ENCODE data around the gene TECPR2.

The TECPR2 gene

GRCh38 chr14:102491786-102492530 lies 129.2 kb downstream of the TECPR2 start:
- Mint-ChIP-seq H3K27me3 (no peaks in the 10 kb centered on the region), H3K4me3 (no peak overlapping the region), H3K27ac (ENCODE audit: low read depth) (no peak overlapping the region), H3K9me3 (no peaks in the 10 kb centered on the region), H3K4me1 (no peaks in the 10 kb centered on the region), H3K36me3 (ENCODE audit: insufficient read depth) (peaks cover 2% of the 10 kb centered on the region)
- ATAC-seq (replicated peaks; ENCODE audit: extremely low read depth, poor library complexity, severe bottlenecking): no peak
- no peak for DNase-seq (ENCODE audit: low spot score in 2 of 2)

DNA sequence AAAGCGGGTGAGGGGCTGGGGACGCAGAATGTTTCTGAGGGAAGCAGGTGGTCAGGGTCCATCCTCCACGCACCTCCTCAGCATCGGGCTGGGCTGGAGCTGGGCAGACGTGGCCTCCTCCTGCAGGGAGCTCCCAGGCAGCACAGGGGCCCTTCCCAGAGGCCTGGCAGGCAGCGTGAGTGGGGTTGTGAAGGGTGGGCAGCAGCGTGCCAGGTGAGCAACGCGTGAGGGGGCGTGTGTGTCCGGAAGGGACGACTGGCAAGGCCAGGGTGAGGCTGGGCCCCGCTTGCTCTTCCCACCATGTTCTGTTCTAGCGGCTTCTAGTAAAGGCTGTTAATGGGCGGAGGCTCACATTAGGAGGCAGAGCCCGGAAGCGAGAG lies 129.8 kb downstream of the TECPR2 start:
- Mint-ChIP-seq H3K27ac (ENCODE audit: low read depth) (no peak overlapping the region), H3K4me3 (no peak overlapping the region), H3K36me3 (ENCODE audit: insufficient read depth) (peaks cover 2% of the 10 kb centered on the region), H3K9me3 (no peaks in the 10 kb centered on the region), H3K4me1 (no peaks in the 10 kb centered on the region), H3K27me3 (no peaks in the 10 kb centered on the region)
- no peak for DNase-seq (ENCODE audit: low spot score in 2 of 2)
- ATAC-seq (replicated peaks; ENCODE audit: extremely low read depth, poor library complexity, severe bottlenecking): no peak

DNA sequence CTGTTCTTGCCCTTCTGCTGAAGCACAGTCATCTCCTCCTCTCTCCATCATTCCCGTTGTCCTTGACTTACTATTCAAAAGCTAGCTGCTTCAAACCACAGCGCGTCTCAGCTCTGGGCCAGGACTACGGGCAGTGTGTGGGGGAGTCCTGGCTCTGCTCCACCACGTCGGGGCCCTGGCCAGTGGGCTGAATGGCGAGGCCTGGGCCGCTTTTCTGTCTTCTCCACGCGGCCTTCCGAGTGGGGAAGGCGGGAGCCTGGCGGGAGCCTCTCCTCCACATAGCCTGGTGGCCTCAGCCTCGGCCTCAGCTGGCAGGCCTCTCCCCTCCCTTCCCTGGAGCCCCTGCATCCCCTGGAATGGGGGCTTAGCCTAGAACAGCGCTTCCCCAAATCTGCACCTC lies 130.4 kb downstream of the TECPR2 start:
- no peak overlapping the region for H3K4me3 Mint-ChIP-seq
- DNase-seq (ENCODE audit: low spot score in 2 of 2) (no peak), ATAC-seq (replicated peaks; ENCODE audit: extremely low read depth, poor library complexity, severe bottlenecking) (no peak)
- H3K27ac Mint-ChIP-seq (ENCODE audit: low read depth): no peak overlapping the region
- H3K4me1 Mint-ChIP-seq: no peaks in the 10 kb centered on the region
- H3K9me3 Mint-ChIP-seq: no peaks in the 10 kb centered on the region
- peaks cover 2% of the 10 kb centered on the region for H3K36me3 Mint-ChIP-seq (ENCODE audit: insufficient read depth)
- no peaks in the 10 kb centered on the region for H3K27me3 Mint-ChIP-seq

GRCh38 chr14:102493585-102493984 lies 130.8 kb downstream of the TECPR2 start:
- no peaks in the 10 kb centered on the region for H3K4me1 Mint-ChIP-seq
- DNase-seq (ENCODE audit: low spot score in 2 of 2) (no peak), ATAC-seq (replicated peaks; ENCODE audit: extremely low read depth, poor library complexity, severe bottlenecking) (no peak)
- H3K27me3 Mint-ChIP-seq: no peaks in the 10 kb centered on the region
- H3K36me3 Mint-ChIP-seq (ENCODE audit: insufficient read depth): peaks cover 2% of the 10 kb centered on the region
- H3K9me3 Mint-ChIP-seq: no peaks in the 10 kb centered on the region
- H3K4me3 Mint-ChIP-seq: no peak overlapping the region
- no peak overlapping the region for H3K27ac Mint-ChIP-seq (ENCODE audit: low read depth)

DNA sequence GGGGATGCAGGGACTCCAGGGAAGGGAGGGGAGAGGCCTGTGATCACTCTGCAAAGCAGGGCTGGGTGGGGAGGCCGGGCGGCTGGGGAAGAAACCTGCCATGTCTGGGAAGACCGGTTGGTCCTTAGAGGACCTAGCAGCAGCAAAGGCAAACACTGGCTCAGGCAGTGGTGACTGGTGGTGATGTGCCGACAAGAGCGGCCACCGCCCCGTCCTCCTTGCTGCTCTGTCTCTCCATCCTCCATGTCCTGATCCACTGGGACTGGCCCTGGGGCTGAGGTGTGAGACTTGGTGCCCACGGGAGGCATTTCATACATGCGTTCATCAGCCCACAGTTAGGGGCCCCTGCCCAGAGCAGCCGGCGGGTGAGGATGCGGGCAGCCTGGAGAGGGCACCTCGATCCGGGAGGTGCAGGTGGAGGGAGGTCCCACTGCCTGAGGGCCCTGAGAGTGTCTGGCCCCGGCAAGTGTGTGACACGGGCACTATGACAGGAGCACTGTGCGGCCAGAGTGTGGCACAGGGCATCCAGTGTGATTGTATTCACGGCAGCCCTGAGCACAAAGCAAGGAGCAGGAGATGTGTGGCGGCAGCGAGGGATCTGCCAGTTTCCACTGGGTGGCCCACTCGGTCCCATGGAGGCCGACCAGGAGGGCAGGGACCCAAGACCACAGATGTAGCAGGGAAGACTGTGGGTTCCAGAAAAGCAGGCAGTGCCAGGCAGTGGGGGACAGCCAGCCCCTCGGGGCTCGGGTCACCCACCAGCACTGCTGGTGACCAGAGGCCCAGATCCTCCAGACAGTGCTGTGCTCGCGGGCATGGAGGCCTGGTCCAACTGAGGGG lies 133.0 kb downstream of the TECPR2 start:
- Mint-ChIP-seq H3K9me3 (no peaks in the 10 kb centered on the region), H3K4me1 (no peaks in the 10 kb centered on the region), H3K27ac (ENCODE audit: low read depth) (peak overlapping the region; percentile 86), H3K4me3 (no peak overlapping the region), H3K36me3 (ENCODE audit: insufficient read depth) (peaks cover 3% of the 10 kb centered on the region), H3K27me3 (no peaks in the 10 kb centered on the region)
- ATAC-seq (replicated peaks; ENCODE audit: extremely low read depth, poor library complexity, severe bottlenecking): no peak
- DNase-seq (ENCODE audit: low spot score in 2 of 2): no peak

GRCh38 chr14:102496331-102496691 lies 133.6 kb downstream of the TECPR2 start:
- ATAC-seq (replicated peaks; ENCODE audit: extremely low read depth, poor library complexity, severe bottlenecking) (no peak), DNase-seq (ENCODE audit: low spot score in 2 of 2) (no peak)
- Mint-ChIP-seq H3K36me3 (ENCODE audit: insufficient read depth) (peaks cover 2% of the 10 kb centered on the region), H3K4me3 (no peak overlapping the region), H3K27me3 (no peaks in the 10 kb centered on the region), H3K4me1 (no peaks in the 10 kb centered on the region), H3K9me3 (no peaks in the 10 kb centered on the region), H3K27ac (ENCODE audit: low read depth) (peak overlapping the region; percentile 86)

DNA sequence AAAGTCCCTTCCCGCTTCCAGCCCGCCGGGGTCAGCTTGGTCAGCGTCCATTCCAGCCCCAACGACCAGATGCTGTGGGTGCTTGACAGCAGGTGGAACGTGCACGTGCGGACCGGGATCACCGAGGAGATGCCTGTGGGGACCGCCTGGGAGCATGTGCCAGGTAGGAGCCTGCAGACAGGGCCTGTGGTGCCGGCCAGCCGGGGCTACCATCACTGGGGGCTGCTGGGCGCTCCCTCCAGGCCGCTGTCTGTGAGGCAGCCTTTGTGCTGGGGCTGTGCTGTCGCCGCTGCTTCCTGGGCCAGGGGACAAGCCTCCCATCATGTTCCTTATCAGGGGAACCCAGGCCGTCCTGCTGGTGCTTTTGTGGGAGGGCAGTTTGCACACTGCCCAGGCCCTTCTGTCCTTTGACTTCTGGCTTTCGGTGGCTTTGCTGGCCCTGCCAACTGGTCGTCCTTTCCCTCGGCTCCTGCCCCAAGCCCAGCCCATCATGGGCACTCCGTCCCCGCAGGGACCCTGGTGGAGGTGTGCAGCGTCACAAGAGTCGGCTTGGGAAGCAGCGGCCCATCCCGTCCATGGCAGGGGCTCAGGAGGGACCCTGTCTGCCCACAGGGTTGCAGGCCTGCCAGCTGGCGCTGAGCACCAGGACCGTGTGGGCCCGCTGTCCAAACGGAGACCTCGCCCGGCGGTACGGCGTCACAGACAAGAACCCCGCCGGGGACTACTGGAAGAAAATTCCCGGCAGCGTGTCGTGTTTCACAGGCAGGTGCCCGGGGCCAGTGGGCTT lies 134.4 kb downstream of the TECPR2 start:
- H3K9me3 Mint-ChIP-seq: no peaks in the 10 kb centered on the region
- no peak for DNase-seq (ENCODE audit: low spot score in 2 of 2)
- no peak for ATAC-seq (replicated peaks; ENCODE audit: extremely low read depth, poor library complexity, severe bottlenecking)
- peaks cover 2% of the 10 kb centered on the region for H3K36me3 Mint-ChIP-seq (ENCODE audit: insufficient read depth)
- no peak overlapping the region for H3K27ac Mint-ChIP-seq (ENCODE audit: low read depth)
- no peak overlapping the region for H3K4me3 Mint-ChIP-seq
- no peaks in the 10 kb centered on the region for H3K4me1 Mint-ChIP-seq
- H3K27me3 Mint-ChIP-seq: no peaks in the 10 kb centered on the region

GRCh38 chr14:102497998-102498677 lies 135.4 kb downstream of the TECPR2 start:
- ATAC-seq (replicated peaks; ENCODE audit: extremely low read depth, poor library complexity, severe bottlenecking): no peak
- DNase-seq (ENCODE audit: low spot score in 2 of 2): no peak
- Mint-ChIP-seq H3K4me1 (no peaks in the 10 kb centered on the region), H3K4me3 (no peak overlapping the region), H3K9me3 (no peaks in the 10 kb centered on the region), H3K36me3 (ENCODE audit: insufficient read depth) (peaks cover 2% of the 10 kb centered on the region), H3K27ac (ENCODE audit: low read depth) (no peak overlapping the region), H3K27me3 (no peaks in the 10 kb centered on the region)

- H3K4me3 Mint-ChIP-seq: no peak overlapping the region
- no peaks in the 10 kb centered on the region for H3K4me1 Mint-ChIP-seq
- H3K9me3 Mint-ChIP-seq: no peaks in the 10 kb centered on the region
- H3K27me3 Mint-ChIP-seq: no peaks in the 10 kb centered on the region
- peaks cover 2% of the 10 kb centered on the region for H3K36me3 Mint-ChIP-seq (ENCODE audit: insufficient read depth)
- DNase-seq (ENCODE audit: low spot score in 2 of 2) (no peak), ATAC-seq (replicated peaks; ENCODE audit: extremely low read depth, poor library complexity, severe bottlenecking) (no peak)
- peak overlapping the region; percentile 1 for H3K27ac Mint-ChIP-seq (ENCODE audit: low read depth)
Measured at GRCh38 chr14:102498678-102499265, 136.0 kb downstream of the TECPR2 start.

DNA sequence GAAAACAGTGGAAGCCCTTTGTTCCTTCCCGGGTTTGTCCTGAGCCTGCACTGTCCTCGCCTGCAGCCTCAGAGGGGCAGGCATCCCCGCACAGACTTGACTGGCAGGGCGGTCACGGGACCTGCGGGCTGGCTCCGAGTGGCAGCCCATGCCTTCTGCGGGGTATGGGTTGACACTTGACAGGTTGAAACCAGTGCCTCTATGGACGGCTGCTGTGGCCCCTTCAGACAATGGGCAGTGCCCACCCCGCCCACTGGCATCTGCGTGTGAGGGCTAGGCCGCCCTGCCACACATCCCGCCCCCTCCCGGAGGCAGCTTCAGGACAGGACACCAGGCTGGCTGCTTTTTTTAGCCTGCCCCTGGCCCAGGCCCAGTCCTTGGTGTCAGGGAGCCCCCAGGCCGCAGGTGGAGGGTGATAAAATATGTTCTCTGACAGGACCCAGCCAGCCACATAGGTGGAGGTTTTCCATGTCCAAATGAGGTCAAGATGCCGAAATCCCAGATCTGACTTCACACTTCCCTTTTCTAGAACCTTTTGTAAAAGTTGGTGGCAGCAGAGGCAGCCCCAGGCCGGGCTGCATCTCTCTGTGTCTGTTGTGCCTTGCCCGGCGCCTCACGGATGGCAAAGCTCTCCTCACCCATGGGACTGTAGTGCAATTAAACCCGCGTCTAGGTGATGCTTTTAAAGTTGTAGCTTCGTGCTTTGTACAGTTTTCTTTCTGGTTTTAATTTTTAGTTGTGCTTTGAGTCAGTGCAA lies 136.8 kb downstream of the TECPR2 start:
- ATAC-seq (replicated peaks; ENCODE audit: extremely low read depth, poor library complexity, severe bottlenecking): no peak
- no peak overlapping the region for H3K4me3 Mint-ChIP-seq
- peaks cover 2% of the 10 kb centered on the region for H3K36me3 Mint-ChIP-seq (ENCODE audit: insufficient read depth)
- H3K9me3 Mint-ChIP-seq: no peaks in the 10 kb centered on the region
- no peak for DNase-seq (ENCODE audit: low spot score in 2 of 2)
- no peaks in the 10 kb centered on the region for H3K27me3 Mint-ChIP-seq
- H3K4me1 Mint-ChIP-seq: no peaks in the 10 kb centered on the region
- no peak overlapping the region for H3K27ac Mint-ChIP-seq (ENCODE audit: low read depth)

DNA sequence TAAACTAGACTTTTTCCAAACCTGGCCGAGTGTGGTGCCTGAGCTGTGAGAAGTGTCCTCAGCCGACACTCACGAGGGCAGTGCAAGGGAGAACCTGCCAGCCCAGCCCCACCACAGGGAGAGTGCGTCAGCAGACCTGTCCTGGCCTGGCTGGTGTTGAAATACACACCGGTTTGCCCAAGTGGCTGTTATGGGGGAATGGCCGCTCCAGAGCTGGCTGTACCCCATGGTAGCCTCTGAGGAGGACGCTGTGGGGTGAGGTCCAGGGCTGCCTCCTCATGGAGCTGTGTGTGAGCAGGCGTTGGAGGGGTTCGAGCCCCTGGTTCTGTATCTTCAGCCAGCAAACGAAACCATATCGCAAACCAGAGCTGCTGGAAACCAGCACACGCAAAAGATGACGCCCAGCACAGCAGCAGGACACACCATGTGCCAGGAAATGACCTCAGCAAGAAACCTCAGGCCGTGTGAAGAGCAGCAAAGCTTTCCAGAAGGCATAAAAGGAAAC lies 137.5 kb downstream of the TECPR2 start:
- H3K36me3 Mint-ChIP-seq (ENCODE audit: insufficient read depth): peaks cover 2% of the 10 kb centered on the region
- no peaks in the 10 kb centered on the region for H3K9me3 Mint-ChIP-seq
- ATAC-seq (replicated peaks; ENCODE audit: extremely low read depth, poor library complexity, severe bottlenecking): peak; percentile 80
- no peak overlapping the region for H3K27ac Mint-ChIP-seq (ENCODE audit: low read depth)
- no peaks in the 10 kb centered on the region for H3K4me1 Mint-ChIP-seq
- no peak for DNase-seq (ENCODE audit: low spot score in 2 of 2)
- H3K27me3 Mint-ChIP-seq: no peaks in the 10 kb centered on the region
- H3K4me3 Mint-ChIP-seq: no peak overlapping the region
